ENCODE measurements around the gene TCAIM.

GRCh38 chr3:44444896-44445691 lies 106.5 kb downstream of the TCAIM start:
- TF ChIP-seq TEAD4 (IDR thresholded peaks at IDR 0.05; ENCODE audit: borderline replicate concordance, insufficient read depth) (no peak), CHD2 (IDR thresholded peaks at IDR 0.05; ENCODE audit: low read length, partially characterized antibody) (no peak), RFX5 (IDR thresholded peaks at IDR 0.05; ENCODE audit: low read length) (no peak), RCOR1 (IDR thresholded peaks at IDR 0.05; ENCODE audit: low read length) (no peak), POLR2AphosphoS5 (IDR thresholded peaks at IDR 0.05; ENCODE audit: low read depth, low read length) (no peak), EZH2phosphoT487 (IDR thresholded peaks at IDR 0.05; ENCODE audit: borderline replicate concordance, low read depth) (no peak), YY1 (IDR thresholded peaks at IDR 0.05; ENCODE audit: low read depth) (no peak), USF1 (IDR thresholded peaks at IDR 0.05; ENCODE audit: borderline replicate concordance, low read depth) (no peak), JUND (IDR thresholded peaks at IDR 0.05) (no peak)
- TF ChIP-seq, protein P1, sequence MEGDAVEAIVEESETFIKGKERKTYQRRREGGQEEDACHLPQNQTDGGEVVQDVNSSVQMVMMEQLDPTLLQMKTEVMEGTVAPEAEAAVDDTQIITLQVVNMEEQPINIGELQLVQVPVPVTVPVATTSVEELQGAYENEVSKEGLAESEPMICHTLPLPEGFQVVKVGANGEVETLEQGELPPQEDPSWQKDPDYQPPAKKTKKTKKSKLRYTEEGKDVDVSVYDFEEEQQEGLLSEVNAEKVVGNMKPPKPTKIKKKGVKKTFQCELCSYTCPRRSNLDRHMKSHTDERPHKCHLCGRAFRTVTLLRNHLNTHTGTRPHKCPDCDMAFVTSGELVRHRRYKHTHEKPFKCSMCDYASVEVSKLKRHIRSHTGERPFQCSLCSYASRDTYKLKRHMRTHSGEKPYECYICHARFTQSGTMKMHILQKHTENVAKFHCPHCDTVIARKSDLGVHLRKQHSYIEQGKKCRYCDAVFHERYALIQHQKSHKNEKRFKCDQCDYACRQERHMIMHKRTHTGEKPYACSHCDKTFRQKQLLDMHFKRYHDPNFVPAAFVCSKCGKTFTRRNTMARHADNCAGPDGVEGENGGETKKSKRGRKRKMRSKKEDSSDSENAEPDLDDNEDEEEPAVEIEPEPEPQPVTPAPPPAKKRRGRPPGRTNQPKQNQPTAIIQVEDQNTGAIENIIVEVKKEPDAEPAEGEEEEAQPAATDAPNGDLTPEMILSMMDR (IDR thresholded peaks at IDR 0.05): no peak
- TF ChIP-seq, protein P2, sequence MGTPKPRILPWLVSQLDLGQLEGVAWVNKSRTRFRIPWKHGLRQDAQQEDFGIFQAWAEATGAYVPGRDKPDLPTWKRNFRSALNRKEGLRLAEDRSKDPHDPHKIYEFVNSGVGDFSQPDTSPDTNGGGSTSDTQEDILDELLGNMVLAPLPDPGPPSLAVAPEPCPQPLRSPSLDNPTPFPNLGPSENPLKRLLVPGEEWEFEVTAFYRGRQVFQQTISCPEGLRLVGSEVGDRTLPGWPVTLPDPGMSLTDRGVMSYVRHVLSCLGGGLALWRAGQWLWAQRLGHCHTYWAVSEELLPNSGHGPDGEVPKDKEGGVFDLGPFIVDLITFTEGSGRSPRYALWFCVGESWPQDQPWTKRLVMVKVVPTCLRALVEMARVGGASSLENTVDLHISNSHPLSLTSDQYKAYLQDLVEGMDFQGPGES (IDR thresholded peaks at IDR 0.05; ENCODE audit: low read depth, low read length): no peak

All from SK-N-SH (cell line).